ENCODE measurements around the gene REEP1.

Gene REEP1

DNA sequence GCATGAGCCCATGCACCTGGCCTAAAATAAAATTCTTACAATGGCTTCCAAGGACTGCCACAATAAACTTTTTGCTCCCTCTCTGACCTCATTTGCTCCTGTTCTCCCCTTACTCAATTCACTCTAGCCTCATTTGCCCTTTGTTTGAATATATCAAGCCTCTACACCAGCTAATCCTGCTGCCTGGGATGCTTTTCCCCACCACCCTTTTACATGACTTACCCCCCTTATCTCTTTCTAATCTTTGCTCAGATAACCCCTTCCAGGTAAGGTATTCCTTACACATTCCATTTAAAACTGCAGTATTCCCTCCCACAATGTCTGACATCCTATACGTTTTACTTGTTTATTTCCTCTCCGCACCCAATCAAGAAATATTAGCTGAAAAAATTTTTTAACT is 164.8 kb downstream of the REEP1 start:
- Histone ChIP-seq H3K9me3 (ENCODE audit: insufficient read depth, low read length) (no peaks in the 10 kb centered on the region), H3K4me1 (ENCODE audit: insufficient read depth, insufficient read length) (no peaks in the 10 kb centered on the region), H3K4me3 (ENCODE audit: insufficient read length, low read depth) (no peak overlapping the region), H3K9ac (ENCODE audit: insufficient read length, low read depth) (no peak overlapping the region), H3K27me3 (ENCODE audit: insufficient read depth, insufficient read length) (no peaks in the 10 kb centered on the region), H3K36me3 (ENCODE audit: insufficient read depth, insufficient read length, low read length) (peaks cover 56% of the 10 kb centered on the region)
- DNase-seq (ENCODE audit: low read depth, low spot score): no peak
- TF ChIP-seq SUZ12 (IDR thresholded peaks at IDR 0.05; ENCODE audit: extremely low read depth, insufficient read depth, insufficient read length): no peak
- TF ChIP-seq ZNF274 (IDR thresholded peaks at IDR 0.05; ENCODE audit: low read depth, low read length): no peak
- no peak for TF ChIP-seq YY1 (IDR thresholded peaks at IDR 0.05; ENCODE audit: insufficient read depth, insufficient read length)

DNA sequence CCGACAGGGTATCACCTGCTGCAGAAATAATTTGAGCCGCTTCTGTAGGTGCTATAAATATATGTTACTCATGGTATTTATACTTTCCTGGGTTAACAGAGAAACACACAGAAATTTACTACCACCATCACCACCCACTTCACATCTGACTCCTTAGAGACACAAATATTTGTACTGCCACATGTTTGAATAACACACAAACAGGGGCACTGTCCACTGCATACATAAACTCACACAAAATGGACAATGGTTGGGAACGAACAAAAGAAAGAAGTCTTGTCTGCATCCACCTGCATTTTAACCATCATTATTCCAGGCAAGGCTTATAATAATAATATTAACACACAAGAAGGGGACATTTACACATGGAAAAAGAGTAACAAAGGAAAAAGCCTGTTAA is 166.1 kb downstream of the REEP1 start:
- H3K9me3 ChIP-seq (ENCODE audit: insufficient read depth, low read length): no peaks in the 10 kb centered on the region
- H3K36me3 ChIP-seq (ENCODE audit: insufficient read depth, insufficient read length, low read length): peaks cover 52% of the 10 kb centered on the region
- no peak for TF ChIP-seq ZNF274 (IDR thresholded peaks at IDR 0.05; ENCODE audit: low read depth, low read length)
- TF ChIP-seq YY1 (IDR thresholded peaks at IDR 0.05; ENCODE audit: insufficient read depth, insufficient read length): no peak
- no peak for TF ChIP-seq SUZ12 (IDR thresholded peaks at IDR 0.05; ENCODE audit: extremely low read depth, insufficient read depth, insufficient read length)
- no peak overlapping the region for H3K9ac ChIP-seq (ENCODE audit: insufficient read length, low read depth)
- no peaks in the 10 kb centered on the region for H3K4me1 ChIP-seq (ENCODE audit: insufficient read depth, insufficient read length)
- H3K27me3 ChIP-seq (ENCODE audit: insufficient read depth, insufficient read length): no peaks in the 10 kb centered on the region
- no peak for DNase-seq (ENCODE audit: low read depth, low spot score)
- H3K4me3 ChIP-seq (ENCODE audit: insufficient read length, low read depth): no peak overlapping the region

DNA sequence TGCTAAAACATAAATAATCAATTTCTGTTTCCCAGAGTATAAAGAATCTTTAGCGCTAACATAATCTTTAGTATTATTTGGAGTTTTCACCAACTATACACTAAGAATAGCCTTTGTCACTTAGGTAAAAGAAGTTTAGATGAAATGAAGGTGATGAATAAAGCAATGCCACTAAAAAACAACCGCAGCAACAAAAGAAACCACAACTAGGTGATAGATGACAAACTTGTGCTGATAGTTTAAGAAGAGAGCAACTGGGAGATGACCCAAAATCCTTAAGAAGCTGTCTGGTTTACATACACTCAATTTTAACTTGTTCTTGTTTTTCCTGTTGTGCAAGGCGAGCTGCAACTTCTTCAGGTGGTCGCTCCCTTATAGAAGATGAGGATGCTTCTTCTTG is 167.0 kb downstream of the REEP1 start:
- Histone ChIP-seq H3K36me3 (ENCODE audit: insufficient read depth, insufficient read length, low read length) (peaks cover 50% of the 10 kb centered on the region), H3K4me1 (ENCODE audit: insufficient read depth, insufficient read length) (no peaks in the 10 kb centered on the region), H3K9ac (ENCODE audit: insufficient read length, low read depth) (no peak overlapping the region), H3K9me3 (ENCODE audit: insufficient read depth, low read length) (no peaks in the 10 kb centered on the region), H3K4me3 (ENCODE audit: insufficient read length, low read depth) (no peak overlapping the region), H3K27me3 (ENCODE audit: insufficient read depth, insufficient read length) (no peaks in the 10 kb centered on the region)
- no peak for DNase-seq (ENCODE audit: low read depth, low spot score)
- TF ChIP-seq SUZ12 (IDR thresholded peaks at IDR 0.05; ENCODE audit: extremely low read depth, insufficient read depth, insufficient read length): no peak
- TF ChIP-seq YY1 (IDR thresholded peaks at IDR 0.05; ENCODE audit: insufficient read depth, insufficient read length): no peak
- no peak for TF ChIP-seq ZNF274 (IDR thresholded peaks at IDR 0.05; ENCODE audit: low read depth, low read length)
